Osteocyte (in vitro differentiated cells): ENCODE measurements around the gene CD80. TPM values are rescaled to one million over a fixed set of nuclear protein-coding genes. Genes with fewer than 3 reads are reported as not detected.

ENCODE experiments used
- DNase-seq: peaks from one replicate; pipeline ENCODE4 v3.0.0; 2021; ENCODE audit warnings: mixed read lengths; ENCODE audit not compliant: unreplicated experiment; ENCODE audit errors: extremely low spot score
- H3K27ac Mint-ChIP-seq: one replicate; pipeline ENCODE4 v1.8.0; 2021; ENCODE audit warnings: mild to moderate bottlenecking, mixed read lengths; ENCODE audit not compliant: unreplicated experiment
- H3K27me3 Mint-ChIP-seq: one replicate; pipeline ENCODE4 v1.8.0; 2021; ENCODE audit warnings: mixed read lengths; ENCODE audit not compliant: unreplicated experiment
- H3K36me3 Mint-ChIP-seq: one replicate; pipeline ENCODE4 v1.8.0; 2021; ENCODE audit warnings: mixed read lengths; ENCODE audit not compliant: unreplicated experiment
- H3K4me1 Mint-ChIP-seq: one replicate; pipeline ENCODE4 v1.8.0; 2021; ENCODE audit warnings: mixed read lengths; ENCODE audit not compliant: unreplicated experiment
- H3K4me3 Mint-ChIP-seq: one replicate; pipeline ENCODE4 v1.8.0; 2021; ENCODE audit warnings: mild to moderate bottlenecking, moderate library complexity, mixed read lengths; ENCODE audit not compliant: unreplicated experiment
- H3K9me3 Mint-ChIP-seq: one replicate; pipeline ENCODE4 v1.8.0; 2021; ENCODE audit warnings: mixed read lengths; ENCODE audit not compliant: unreplicated experiment
- CTCF ChIP-seq: fragments of 200-600 bp; sonication (generic); IDR thresholded peaks from 2 replicates; pipeline ENCODE4 v1.5.0; 2021; ENCODE audit warnings: antibody characterized with exemption, mild to moderate bottlenecking, moderate library complexity
- total RNA-seq: library from RNA; stranded (reverse); gene quantifications from 2 replicates; pipeline ENCODE4 v1.2.1, GENCODE V29; 2021

The CD80 gene
- total RNA-seq, 1 donor from 2014 or later: not detected

GRCh38 chr3:119514637-119515036 is 44.8 kb downstream of the CD80 start:
- Mint-ChIP-seq H3K4me1 (no peaks in the 10 kb centered on the region), H3K36me3 (peaks cover 52% of the 10 kb centered on the region)

GRCh38 chr3:119510690-119511089 is 48.7 kb downstream of the CD80 start:
- H3K27me3 Mint-ChIP-seq: no peaks in the 10 kb centered on the region
- no peaks in the 10 kb centered on the region for H3K9me3 Mint-ChIP-seq
- no peak for TF ChIP-seq CTCF
- H3K27ac Mint-ChIP-seq: no peak overlapping the region
- H3K4me1 Mint-ChIP-seq: no peaks in the 10 kb centered on the region
- H3K4me3 Mint-ChIP-seq: no peak overlapping the region
- peaks cover 47% of the 10 kb centered on the region for H3K36me3 Mint-ChIP-seq
- no peak for DNase-seq

More at GRCh38 chr3:119514637-119515036, 44.8 kb downstream of the CD80 start:
- DNase-seq: no peak
- TF ChIP-seq CTCF: no peak
- Mint-ChIP-seq H3K27ac (no peak overlapping the region), H3K9me3 (peaks cover 4% of the 10 kb centered on the region), H3K4me3 (no peak overlapping the region), H3K27me3 (no peaks in the 10 kb centered on the region)

GRCh38 chr3:119508172-119508845 is 51.1 kb downstream of the CD80 start:
- no peaks in the 10 kb centered on the region for H3K9me3 Mint-ChIP-seq
- DNase-seq: no peak
- no peaks in the 10 kb centered on the region for H3K27me3 Mint-ChIP-seq
- no peaks in the 10 kb centered on the region for H3K4me1 Mint-ChIP-seq
- no peak for TF ChIP-seq CTCF
- H3K4me3 Mint-ChIP-seq: no peak overlapping the region
- H3K27ac Mint-ChIP-seq: no peak overlapping the region
- H3K36me3 Mint-ChIP-seq: peaks cover 41% of the 10 kb centered on the region

- H3K27ac Mint-ChIP-seq: no peak overlapping the region
- DNase-seq: no peak
- TF ChIP-seq CTCF: no peak
- no peaks in the 10 kb centered on the region for H3K4me1 Mint-ChIP-seq
- peaks cover 37% of the 10 kb centered on the region for H3K36me3 Mint-ChIP-seq
- H3K9me3 Mint-ChIP-seq: no peaks in the 10 kb centered on the region
- no peaks in the 10 kb centered on the region for H3K27me3 Mint-ChIP-seq
- no peak overlapping the region for H3K4me3 Mint-ChIP-seq
These were observed 52.0 kb downstream of the CD80 start for GRCh38 chr3:119507404-119507803.

GRCh38 chr3:119506631-119507030 is 52.8 kb downstream of the CD80 start:
- H3K36me3 Mint-ChIP-seq: peaks cover 37% of the 10 kb centered on the region
- H3K9me3 Mint-ChIP-seq: no peaks in the 10 kb centered on the region
- H3K4me3 Mint-ChIP-seq: no peak overlapping the region
- peaks cover 1% of the 10 kb centered on the region for H3K4me1 Mint-ChIP-seq
- no peak for TF ChIP-seq CTCF
- no peak for DNase-seq
- H3K27ac Mint-ChIP-seq: no peak overlapping the region
- no peaks in the 10 kb centered on the region for H3K27me3 Mint-ChIP-seq
